IMR-90 (cell line): ENCODE measurements around the gene THAP9.

ENCODE experiments used
- POLR2A ChIP-seq: IDR thresholded peaks from 2 replicates; pipeline ENCODE4 v1.6.1; 2012; ENCODE audit warnings: mild to moderate bottlenecking, low read depth, low read length
- RAD21 ChIP-seq: IDR thresholded peaks from 2 replicates; pipeline ENCODE4 v1.6.1; 2012; ENCODE audit warnings: low read length, improper control_type of control experiment
- TF ChIP-seq, protein P1 (sequence below): conservative IDR thresholded peaks from 2 replicates; pipeline ENCODE4 v1.5.1; 2012; ENCODE audit warnings: mild to moderate bottlenecking, low read depth, low read length, improper control_type of control experiment
- TF ChIP-seq, protein P2 (sequence below): fragments of 150-350 bp; IDR thresholded peaks from 2 replicates; pipeline ENCODE4 v1.6.1; 2016; ENCODE audit warnings: low read depth, mild to moderate bottlenecking, low read length, moderate library complexity, borderline replicate concordance

- TF ChIP-seq, protein P1, sequence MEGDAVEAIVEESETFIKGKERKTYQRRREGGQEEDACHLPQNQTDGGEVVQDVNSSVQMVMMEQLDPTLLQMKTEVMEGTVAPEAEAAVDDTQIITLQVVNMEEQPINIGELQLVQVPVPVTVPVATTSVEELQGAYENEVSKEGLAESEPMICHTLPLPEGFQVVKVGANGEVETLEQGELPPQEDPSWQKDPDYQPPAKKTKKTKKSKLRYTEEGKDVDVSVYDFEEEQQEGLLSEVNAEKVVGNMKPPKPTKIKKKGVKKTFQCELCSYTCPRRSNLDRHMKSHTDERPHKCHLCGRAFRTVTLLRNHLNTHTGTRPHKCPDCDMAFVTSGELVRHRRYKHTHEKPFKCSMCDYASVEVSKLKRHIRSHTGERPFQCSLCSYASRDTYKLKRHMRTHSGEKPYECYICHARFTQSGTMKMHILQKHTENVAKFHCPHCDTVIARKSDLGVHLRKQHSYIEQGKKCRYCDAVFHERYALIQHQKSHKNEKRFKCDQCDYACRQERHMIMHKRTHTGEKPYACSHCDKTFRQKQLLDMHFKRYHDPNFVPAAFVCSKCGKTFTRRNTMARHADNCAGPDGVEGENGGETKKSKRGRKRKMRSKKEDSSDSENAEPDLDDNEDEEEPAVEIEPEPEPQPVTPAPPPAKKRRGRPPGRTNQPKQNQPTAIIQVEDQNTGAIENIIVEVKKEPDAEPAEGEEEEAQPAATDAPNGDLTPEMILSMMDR: no peak
- TF ChIP-seq POLR2A: no peak
- TF ChIP-seq, protein P2, sequence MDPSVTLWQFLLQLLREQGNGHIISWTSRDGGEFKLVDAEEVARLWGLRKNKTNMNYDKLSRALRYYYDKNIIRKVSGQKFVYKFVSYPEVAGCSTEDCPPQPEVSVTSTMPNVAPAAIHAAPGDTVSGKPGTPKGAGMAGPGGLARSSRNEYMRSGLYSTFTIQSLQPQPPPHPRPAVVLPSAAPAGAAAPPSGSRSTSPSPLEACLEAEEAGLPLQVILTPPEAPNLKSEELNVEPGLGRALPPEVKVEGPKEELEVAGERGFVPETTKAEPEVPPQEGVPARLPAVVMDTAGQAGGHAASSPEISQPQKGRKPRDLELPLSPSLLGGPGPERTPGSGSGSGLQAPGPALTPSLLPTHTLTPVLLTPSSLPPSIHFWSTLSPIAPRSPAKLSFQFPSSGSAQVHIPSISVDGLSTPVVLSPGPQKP: no peak
- no peak for TF ChIP-seq RAD21
Measured at GRCh38 chr4:82885410-82885809, 15.1 kb upstream of the THAP9 start.
